ENCODE results near the gene NHSL1.

Gene NHSL1

GRCh38 chr6:138522611-138523010, 23.3 kb upstream of the NHSL1 start:
- DNase-seq (ENCODE audit: low read depth) = no peak

GRCh38 chr6:138521790-138522189, 22.5 kb upstream of the NHSL1 start:
- DNase-seq (ENCODE audit: low read depth) = no peak

- peak; percentile 40 for DNase-seq (ENCODE audit: low read depth)
These were observed 21.2 kb upstream of the NHSL1 start for GRCh38 chr6:138520463-138520862.

- no peak for DNase-seq (ENCODE audit: low read depth)
These were observed 18.8 kb upstream of the NHSL1 start for GRCh38 chr6:138518054-138518453.

GRCh38 chr6:138517635-138518034, 18.3 kb upstream of the NHSL1 start:
- peak; percentile 36 for DNase-seq (ENCODE audit: low read depth)

- DNase-seq (ENCODE audit: low read depth) = no peak
These were observed 16.5 kb upstream of the NHSL1 start for GRCh38 chr6:138515657-138516248.

GRCh38 chr6:138514860-138515540, 15.7 kb upstream of the NHSL1 start:
- no peak for DNase-seq (ENCODE audit: low read depth)

GRCh38 chr6:138512609-138513008, 13.3 kb upstream of the NHSL1 start:
- no peak for DNase-seq (ENCODE audit: low read depth)

- DNase-seq (ENCODE audit: low read depth) = no peak
These were observed 10.8 kb upstream of the NHSL1 start for GRCh38 chr6:138510093-138510492.

GRCh38 chr6:138509371-138509770, 10.1 kb upstream of the NHSL1 start:
- DNase-seq (ENCODE audit: low read depth) = peak; percentile 38

- no peak for DNase-seq (ENCODE audit: low read depth)
These were observed 9.3 kb upstream of the NHSL1 start for GRCh38 chr6:138508676-138508988.

- DNase-seq (ENCODE audit: low read depth) = no peak
These were observed 8.8 kb upstream of the NHSL1 start for GRCh38 chr6:138507977-138508675.

- no peak for DNase-seq (ENCODE audit: low read depth)
These were observed 5.7 kb upstream of the NHSL1 start for GRCh38 chr6:138504764-138505689.

- DNase-seq (ENCODE audit: low read depth) = no peak
These were observed 4.8 kb upstream of the NHSL1 start for GRCh38 chr6:138503881-138504680.

GRCh38 chr6:138502546-138502945, 3.3 kb upstream of the NHSL1 start:
- no peak for DNase-seq (ENCODE audit: low read depth)

GRCh38 chr6:138500867-138501446, 1.7 kb upstream of the NHSL1 start:
- DNase-seq (ENCODE audit: low read depth) = no peak

GRCh38 chr6:138500045-138500665, 861 bp upstream of the NHSL1 start:
- DNase-seq (ENCODE audit: low read depth) = no peak

GRCh38 chr6:138498629-138499302, 528 bp downstream of the NHSL1 start:
- DNase-seq (ENCODE audit: low read depth) = no peak

- DNase-seq (ENCODE audit: low read depth) = no peak
These were observed 2.0 kb downstream of the NHSL1 start for GRCh38 chr6:138497286-138497685.

- DNase-seq (ENCODE audit: low read depth) = no peak
These were observed 5.0 kb downstream of the NHSL1 start for GRCh38 chr6:138494312-138494711.
